ENCODE data around the gene PDZK1IP1.
"Not testable (repeated sequence)": the region's sequence is repeated elsewhere in the genome, so short reads cannot be mapped to it uniquely, and the experiment has no call there.

The PDZK1IP1 gene

DNA sequence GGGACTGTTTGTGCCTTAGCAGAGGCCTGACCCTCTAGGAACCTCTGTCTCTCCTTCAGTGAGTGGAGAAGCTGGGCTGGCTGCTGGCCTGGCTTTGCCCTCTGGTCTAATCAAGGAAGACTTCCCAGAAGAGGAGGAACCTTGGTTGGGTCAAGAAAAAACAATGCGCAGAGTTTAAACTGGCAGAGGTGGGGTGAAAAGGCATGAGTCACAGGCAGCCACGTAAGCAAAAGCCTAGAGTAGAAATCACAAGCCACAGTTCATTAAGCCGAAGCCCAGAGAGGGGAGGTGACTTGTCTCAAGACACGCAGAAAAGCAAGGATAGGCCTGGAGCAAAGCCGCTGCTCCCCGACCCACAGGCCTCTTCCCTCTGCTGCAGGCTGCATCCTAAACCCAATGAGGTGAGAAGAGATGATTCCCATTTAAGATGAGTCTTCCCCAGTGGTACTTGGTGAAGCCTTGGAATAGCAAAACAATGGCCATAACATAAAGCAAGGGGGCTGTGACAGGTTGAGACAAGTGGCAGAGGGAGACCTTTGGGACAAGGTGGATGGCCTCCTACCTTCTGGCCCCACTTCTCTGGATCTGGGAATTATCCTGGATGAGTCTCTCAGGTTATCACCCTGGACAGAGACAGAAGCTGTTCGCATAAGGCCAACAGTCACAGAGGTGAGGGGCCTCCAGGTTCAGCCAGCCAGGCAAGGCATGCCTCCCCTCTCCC lies 7.7 kb downstream of the PDZK1IP1 start:
- DNase-seq (ENCODE audit: low read depth in 2 of 2, low spot score in 1 of 2): no peak

- no peak for DNase-seq (ENCODE audit: low read depth in 2 of 2, low spot score in 1 of 2)
Observed at GRCh38 chr1:47181095-47181954, 8.5 kb downstream of the PDZK1IP1 start.

DNA sequence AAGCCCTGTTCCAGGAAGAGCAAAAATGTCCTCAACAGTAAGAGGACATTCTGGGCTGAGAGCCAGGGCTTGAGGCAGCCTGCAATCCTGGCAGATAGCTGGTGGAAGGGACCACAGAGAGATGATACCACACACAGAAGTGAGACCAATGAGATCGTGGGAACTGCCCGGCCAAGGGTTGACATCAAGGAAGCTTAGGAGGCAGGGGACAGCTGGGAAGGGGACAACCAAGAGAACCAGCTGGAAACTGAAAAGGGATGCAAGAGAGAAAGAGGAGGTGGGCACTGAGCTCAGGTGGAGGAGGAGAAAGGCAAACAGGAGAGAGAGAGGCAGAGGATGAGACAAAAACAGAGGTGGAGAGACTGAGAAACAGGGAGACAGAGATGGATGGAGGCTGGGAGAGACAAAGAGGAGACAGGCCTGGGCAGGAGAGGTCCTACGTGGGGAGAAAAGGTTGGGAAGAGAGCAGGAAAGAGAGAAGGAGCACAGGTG lies 9.2 kb downstream of the PDZK1IP1 start:
- no peak for DNase-seq (ENCODE audit: low read depth in 2 of 2, low spot score in 1 of 2)

DNA sequence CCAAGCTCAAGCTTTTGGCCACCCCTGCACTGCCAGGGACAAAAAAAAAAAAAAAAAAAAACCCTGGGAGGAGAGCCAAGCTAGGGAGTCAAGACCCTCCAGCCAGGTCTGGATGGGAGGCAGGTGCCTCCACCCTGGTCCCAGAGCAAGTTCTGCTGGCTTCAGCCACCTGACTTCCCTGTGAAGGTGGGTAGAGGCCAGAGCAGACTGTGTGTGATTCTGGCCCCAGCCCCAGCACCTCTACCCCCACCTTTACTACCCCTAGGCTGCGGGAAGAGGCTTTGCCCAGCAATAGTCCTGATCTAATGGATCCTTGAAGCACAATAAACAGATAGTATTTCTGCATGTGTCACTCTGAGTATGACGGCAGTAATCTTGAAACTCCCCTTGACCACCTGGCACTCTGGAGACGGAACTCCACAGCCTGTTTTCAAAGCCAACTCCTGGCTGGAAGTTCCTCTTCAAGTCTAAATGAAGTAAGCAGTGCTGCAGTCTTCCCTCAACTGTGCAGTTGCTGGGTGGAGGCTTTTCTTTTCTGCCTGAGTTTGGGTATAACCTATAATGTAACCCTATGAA lies 9.8 kb downstream of the PDZK1IP1 start:
- no peak for DNase-seq (ENCODE audit: low read depth in 2 of 2, low spot score in 1 of 2)

DNA sequence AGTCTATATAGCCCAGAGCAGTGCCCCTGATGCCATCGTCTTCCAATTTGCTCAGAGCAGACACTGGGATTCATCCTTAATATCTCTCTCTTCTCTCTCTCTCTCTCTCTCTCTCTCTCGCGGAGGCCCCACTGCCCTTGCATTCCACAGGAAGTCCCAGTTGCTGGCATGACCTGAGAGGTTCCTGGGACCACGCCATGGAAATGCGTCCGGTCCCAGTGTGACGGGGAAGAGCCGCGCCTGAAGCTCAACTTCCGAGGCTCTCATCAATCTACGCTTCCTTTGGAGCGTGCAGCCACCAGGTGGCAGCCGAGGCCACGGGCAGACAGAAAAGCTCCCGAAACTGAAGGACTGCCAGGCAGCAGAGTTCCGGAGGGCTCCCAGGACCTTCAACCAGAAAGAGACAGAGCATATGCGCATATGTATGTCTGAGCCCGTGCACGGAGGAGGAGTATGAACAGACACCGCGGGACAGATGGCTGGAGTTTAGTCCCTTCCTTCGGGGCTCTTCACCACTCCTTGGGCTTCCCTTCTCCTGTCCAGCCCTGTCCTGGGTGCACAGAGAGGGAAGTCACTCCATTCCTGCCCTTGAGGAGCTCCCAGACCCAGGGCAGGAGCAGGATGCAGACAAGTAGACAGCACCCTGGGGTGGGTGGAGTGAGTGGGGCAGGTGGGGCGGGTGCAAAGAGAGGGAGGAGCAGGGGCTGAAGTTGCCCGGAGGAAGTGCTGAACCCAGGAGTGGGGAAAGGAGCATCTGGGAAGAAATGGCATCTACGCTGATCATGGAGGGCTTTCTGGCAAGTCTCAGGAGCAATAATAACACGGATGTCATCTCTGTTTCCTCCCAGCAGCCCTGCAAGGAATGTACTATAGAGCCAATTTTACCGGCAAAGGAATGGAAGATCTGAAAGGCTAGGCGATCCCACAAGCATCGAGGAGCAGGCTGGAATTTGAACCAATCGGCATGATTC lies 10.5 kb downstream of the PDZK1IP1 start:
- DNase-seq (ENCODE audit: low read depth in 2 of 2, low spot score in 1 of 2): peak; percentile 23 to 30

DNA sequence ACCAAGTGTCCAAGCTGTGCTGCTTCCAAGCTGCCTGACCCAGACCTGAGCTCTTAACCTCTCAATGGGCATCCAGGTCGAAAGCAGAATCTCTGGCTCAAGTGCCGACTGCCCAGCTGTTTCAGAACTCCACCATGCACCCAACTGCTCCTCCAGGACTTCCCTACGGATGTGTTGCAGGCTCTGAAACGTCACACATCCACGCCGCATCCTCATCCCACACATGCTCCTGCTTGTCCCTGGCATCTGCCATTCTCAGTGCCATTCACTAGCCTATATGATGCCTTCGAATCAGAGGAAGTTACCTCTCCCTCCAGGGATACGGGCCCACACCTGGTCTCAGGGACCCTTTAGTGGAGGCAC lies 11.2 kb downstream of the PDZK1IP1 start:
- DNase-seq (ENCODE audit: low read depth in 2 of 2, low spot score in 1 of 2): no peak

- DNase-seq (ENCODE audit: low read depth in 2 of 2, low spot score in 1 of 2): no peak
Observed at GRCh38 chr1:47178020-47178419, 11.8 kb downstream of the PDZK1IP1 start.

- DNase-seq (ENCODE audit: low read depth in 2 of 2, low spot score in 1 of 2): no peak
Observed at GRCh38 chr1:47175227-47175934, 14.5 kb downstream of the PDZK1IP1 start.

DNA sequence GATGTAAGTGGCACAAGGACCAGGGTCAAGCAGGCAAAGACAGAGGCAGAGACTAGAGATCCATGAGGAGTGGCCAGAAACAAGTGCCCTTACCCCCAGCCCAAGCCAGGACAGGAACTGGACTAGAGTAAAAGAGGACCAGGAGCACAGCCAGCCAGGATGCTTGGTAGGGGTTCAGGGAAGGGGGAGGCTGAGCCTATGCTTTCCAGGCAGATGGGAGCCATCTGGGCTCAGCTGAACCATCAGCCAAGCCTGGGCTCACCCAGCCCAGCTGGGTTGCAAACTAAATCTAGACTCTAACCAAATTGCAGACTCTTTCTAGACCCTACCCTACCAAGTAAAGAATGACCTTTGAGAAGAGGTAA lies 15.2 kb downstream of the PDZK1IP1 start:
- no peak for DNase-seq (ENCODE audit: low read depth in 2 of 2, low spot score in 1 of 2)

DNA sequence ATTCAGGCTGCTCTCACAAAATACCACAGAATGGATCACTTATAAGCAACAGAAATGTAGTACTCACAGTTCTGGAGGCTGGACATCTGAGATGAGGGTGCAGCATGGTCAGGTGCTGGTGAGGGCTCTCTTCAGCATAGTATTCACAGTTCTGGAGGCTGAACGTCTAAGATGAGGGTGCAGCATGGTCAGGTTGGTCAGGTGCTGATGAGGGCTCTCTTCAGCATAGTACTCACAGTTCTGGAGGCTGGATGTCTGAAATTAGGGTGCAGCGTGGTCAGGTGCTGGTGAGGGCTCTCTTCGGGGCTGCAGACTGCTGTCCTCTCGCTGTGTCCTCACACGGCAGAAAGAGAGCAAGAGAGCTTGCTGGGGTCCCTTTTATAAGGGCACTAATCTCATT lies 17.1 kb downstream of the PDZK1IP1 start:
- no peak for DNase-seq (ENCODE audit: low read depth in 2 of 2, low spot score in 1 of 2)

- no peak for DNase-seq (ENCODE audit: low read depth in 2 of 2, low spot score in 1 of 2)
Observed at GRCh38 chr1:47164552-47164951, 25.3 kb downstream of the PDZK1IP1 start.

- DNase-seq (ENCODE audit: low read depth in 2 of 2, low spot score in 1 of 2): no peak
Observed at GRCh38 chr1:47161298-47162040, 28.4 kb downstream of the PDZK1IP1 start.

DNA sequence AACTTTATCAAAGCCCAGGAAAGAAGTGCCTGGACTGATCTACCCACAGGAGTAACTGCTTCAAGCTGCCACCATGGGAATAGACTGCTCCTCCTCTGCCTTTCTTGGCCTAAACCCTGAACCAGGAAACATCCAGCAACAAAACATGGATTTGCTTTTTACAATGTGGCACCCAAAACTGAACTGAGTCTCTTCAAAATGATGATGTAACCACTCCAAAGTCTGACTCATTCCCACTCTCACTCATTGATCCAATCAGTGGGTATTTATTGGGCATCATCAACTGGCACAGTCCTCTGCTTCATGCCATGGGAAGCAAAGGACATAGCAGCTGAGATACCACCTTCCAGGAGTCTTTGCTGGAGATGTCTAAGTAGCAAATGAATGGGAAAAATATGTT lies 29.1 kb downstream of the PDZK1IP1 start:
- DNase-seq (ENCODE audit: low read depth in 2 of 2, low spot score in 1 of 2): no peak

DNA sequence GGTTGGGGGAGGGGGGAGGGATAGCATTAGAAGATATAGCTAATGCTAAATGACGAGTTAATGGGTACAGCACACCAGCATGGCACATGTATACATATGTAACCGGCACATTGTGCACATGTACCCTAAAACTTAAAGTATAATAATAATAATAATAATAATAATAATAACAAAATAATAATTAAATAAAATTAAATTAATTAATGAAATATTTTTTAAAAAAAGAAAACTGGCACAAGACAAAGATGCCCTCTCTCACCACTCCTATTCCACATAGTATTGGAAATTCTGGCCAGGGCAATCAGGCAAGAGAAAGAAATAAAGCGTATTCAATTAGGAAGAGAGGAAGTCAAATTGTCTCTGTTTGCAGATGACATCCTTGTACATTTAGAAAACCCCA lies 31.9 kb downstream of the PDZK1IP1 start:
- DNase-seq (ENCODE audit: low read depth in 2 of 2, low spot score in 1 of 2): not testable (repeated sequence)

DNA sequence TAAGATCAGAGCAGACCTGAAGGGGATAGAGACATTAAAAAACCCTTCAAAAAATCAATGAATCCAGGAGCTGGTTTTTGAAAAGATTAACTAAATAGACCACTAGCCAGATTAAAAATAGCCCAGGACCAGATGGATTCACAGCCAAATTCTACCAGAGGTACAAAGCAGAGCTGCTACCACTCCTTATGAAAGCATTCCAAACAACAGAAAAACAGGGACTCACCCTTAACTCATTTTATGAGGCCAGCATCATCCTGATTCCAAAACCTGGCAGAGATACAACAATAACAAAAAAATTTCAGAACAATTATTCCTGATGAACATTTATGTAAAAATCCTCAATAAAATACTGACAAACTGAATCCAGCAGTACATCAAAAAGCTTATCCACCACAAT lies 33.4 kb downstream of the PDZK1IP1 start:
- not testable (repeated sequence) for DNase-seq (ENCODE audit: low read depth in 2 of 2, low spot score in 1 of 2)

GRCh38 chr1:47149162-47149561 lies 40.7 kb downstream of the PDZK1IP1 start:
- not testable (repeated sequence) for DNase-seq (ENCODE audit: low read depth in 2 of 2, low spot score in 1 of 2)

DNA sequence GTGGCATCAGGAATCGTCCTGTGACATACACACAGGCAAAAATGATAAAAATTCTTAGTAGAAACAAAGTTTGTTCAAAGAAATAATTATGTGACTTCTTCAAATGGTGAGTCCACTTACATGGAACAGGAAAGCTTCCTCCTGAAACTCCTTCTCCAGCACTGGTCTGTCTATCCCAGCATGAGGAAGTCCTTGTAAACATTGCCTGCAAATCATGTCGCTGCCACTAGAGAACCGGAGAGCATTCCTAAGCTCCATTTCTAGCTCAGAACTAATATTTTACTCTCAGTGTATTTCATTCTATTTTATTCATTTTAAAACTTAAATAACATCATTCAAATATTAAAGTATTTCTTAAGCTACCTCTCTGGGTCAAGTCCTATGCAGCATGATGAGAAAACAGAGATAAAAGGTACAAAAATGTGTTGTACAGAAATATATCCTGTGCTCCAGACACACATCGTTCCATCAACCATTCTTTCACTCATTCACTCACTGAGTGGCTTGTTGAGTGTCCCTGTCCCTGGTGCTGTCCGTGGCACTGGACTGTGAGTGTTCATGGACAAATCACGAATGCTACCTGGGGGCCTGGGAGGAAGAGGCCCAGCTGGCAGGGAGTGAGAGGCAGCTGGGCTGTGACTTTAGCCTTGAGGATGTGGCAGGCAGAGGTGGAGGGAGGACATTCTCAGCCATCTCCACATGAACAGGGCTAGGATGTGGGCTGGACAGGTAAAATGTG lies 42.6 kb downstream of the PDZK1IP1 start:
- DNase-seq (ENCODE audit: low read depth in 2 of 2, low spot score in 1 of 2): no peak

GRCh38 chr1:47146495-47146894 lies 43.3 kb downstream of the PDZK1IP1 start:
- DNase-seq (ENCODE audit: low read depth in 2 of 2, low spot score in 1 of 2): not testable (repeated sequence)

DNA sequence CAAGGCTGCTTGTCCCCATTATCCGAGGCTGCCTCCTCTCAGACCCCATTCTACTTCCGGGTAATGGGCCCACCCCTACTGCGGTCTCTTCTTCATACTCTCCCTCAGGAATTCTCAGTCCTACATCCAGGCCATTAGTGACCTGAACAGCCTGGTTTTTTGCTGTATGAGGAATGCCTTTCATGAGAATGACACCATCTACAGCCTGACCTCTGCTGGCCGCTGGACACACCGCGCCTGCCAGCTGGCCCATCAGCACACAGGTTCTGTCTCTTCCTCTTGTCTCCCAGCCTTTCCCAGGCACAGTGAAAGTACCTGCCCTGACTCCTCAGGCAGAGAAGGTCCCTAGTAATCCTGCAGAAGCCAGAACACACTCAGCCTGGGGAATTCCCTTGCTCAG lies 46.2 kb downstream of the PDZK1IP1 start:
- not testable (repeated sequence) for DNase-seq (ENCODE audit: low read depth in 2 of 2, low spot score in 1 of 2)

Data from stimulated activated CD8-positive, alpha-beta memory T cell treated with anti-CD3 and anti-CD28 coated beads, Interleukin-4, amount 100 ng/mL, for 4 hours (primary cell).